Measurements from ENCODE around the gene RAD51B. TPM values are rescaled to one million over a fixed set of nuclear protein-coding genes. Genes with fewer than 3 reads are reported as not detected.
"Not testable (repeated sequence)": the region's sequence is repeated elsewhere in the genome, so short reads cannot be mapped to it uniquely, and the experiment has no call there.

The RAD51B gene
- total RNA-seq, 1 experiment from 2014 or later: 103 TPM

DNA sequence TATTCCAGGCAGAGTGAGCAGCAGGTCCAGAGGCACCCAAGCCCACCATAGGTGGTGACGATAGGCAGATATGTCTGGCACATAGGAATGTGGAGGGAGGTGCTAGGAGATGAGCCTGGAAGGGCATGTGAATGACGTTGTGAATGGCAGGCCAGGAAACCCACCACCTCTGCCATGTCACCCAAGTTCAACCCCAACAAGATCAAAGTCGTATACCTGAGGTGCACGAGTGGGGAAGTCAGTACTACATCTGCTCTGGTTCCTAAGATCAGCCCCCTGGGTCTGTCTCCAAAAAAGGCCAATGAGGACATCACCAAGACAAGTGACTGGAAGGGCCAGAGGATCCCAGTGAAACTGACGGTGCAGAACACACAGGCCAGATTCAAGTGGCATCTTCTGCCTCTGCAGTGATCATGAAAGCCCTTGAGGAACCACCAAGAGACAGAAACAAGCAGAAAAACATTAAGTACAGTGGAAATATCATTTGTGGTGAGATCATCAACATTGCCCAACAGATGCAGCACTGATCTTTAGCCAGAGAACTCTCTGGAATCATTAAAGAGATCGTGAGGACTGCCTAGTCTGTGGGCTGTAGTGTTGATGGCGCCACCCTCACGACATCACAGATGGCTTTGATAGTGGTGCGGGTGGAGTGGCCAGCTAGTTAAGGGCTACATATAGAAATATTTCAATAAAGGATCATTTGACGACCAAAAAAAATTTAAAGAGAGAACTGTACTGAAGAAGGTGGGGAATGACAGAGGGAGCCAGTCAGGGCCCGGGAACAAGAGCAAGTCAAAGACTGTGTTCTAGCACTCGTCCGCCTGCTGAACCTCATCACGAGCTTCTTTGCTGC is 873.6 kb downstream of the RAD51B start:
- DNase-seq (ENCODE audit: low spot score): no peak
- in situ Hi-C loops (cut with HindIII; ENCODE audit: low sequenced_read_pairs): no loop called here

DNA sequence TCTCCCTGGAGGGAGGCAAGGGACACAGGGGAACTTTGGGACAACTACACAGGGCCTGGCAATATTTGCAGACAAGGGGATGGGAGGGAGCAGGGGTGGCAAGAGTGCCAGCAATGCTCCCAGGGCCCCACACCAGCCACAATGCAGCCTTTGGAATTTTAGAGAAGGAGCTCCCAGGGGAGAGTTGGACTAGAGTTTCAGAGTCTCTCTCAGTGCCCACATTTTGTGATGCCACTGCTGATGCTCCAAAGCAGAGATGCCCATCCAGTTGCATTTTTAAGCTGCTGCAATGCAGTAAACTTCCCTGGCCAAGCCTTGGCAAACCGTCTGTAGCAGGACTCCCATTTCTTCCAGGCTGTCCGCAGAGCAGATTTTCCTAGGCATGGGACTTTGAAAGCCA is 874.3 kb downstream of the RAD51B start:
- DNase-seq (ENCODE audit: low spot score): no peak
- in situ Hi-C loops (cut with HindIII; ENCODE audit: low sequenced_read_pairs): no loop called here

DNA sequence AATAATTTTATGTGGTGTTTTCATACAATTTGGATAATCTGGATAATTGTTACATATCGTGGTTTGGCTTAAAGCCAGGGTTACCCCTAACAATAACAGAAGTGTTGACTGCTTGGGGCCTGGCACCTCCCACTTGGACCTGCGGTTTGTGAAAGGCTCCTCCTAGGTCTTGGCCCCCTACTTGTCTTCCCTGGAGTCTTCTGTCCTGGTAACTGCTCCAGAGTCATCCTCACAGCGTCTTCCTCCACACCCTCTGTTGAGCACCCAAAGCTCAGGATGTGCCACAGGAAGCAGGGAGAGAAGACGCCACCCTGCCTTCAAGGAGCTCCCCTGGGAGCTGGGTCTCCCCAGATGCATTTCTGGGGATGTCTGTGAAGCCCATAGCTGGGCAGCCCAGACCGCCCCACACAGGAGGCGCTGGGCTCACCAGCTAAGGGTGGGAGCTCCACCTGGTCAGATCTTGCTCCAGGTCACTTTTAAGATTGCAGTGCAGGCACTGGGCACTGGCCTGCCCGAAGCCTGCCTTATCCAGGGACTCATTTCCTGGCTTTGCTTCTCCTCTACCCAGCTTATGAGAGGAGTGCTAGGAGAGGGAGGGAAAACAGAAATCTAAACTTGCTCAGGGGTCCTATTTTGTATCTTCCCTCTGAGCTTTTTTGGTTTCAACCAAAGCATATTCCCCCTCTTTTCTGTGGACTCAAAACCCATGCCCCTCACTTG is 875.1 kb downstream of the RAD51B start:
- DNase-seq (ENCODE audit: low spot score): no peak
- in situ Hi-C loops (cut with HindIII; ENCODE audit: low sequenced_read_pairs): no loop called here

DNA sequence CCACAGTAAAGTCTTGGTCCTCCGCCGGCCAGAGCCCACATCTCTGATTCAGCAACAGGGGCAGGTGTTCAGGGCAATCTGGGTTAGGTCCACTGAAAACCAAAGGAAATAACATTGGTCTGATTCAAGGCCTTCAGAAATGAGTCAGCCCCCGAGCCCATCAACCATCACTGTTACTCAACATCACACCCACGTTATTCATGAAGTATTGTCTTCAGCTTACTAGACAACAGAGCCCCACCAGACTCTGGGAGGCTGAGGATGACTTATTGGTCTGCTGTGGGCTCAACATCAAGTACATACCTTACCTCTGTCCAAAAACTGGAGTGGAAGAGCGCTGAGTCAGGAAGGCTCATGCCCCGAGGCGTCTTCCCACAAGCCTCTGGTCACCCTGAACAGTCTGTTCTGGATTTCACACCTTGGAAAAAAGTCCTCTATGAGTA is 875.8 kb downstream of the RAD51B start:
- DNase-seq (ENCODE audit: low spot score): no peak
- in situ Hi-C loops (cut with HindIII; ENCODE audit: low sequenced_read_pairs): no loop called here

DNA sequence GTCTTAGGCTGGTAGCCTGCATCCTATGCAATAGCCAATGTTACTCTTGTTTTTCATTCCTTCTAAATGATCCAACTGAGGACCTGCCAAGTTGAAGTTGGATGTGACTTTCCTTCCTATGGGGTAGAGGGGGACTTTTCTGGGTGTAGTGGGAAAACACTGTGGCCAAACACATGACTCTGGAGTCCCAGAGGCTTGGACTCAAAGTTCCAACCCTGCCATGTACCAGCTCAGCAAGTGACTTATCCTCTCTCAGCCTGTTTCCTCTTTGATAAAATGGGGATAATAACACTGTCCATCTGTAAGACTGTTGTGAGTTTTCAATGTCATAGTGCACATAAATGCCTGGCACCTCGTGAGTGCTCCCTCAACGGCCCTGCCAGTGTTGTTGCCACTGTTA is 876.3 kb downstream of the RAD51B start:
- in situ Hi-C loops (cut with HindIII; ENCODE audit: low sequenced_read_pairs): no loop called here
- no peak for DNase-seq (ENCODE audit: low spot score)

DNA sequence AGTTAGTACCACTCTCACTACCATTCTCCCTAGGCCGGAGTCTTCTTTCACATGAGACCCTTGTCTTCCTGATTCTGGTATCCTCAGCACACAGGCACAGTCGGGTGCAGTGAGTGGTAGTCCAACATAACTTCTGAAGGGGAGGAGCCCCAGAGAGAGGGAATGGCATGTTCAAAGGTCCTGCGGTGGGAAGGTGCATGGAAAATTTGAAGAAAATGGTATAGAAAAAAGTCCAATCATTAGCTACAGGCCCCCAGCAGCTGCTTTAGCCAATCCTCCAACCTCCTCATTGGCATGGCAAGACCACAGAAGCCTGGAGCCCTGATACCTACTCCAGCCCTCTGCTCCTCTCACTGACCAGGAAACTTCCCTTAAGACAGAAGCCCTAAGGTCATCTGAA is 876.7 kb downstream of the RAD51B start:
- no peak for DNase-seq (ENCODE audit: low spot score)
- in situ Hi-C loops (cut with HindIII; ENCODE audit: low sequenced_read_pairs): no loop called here

DNA sequence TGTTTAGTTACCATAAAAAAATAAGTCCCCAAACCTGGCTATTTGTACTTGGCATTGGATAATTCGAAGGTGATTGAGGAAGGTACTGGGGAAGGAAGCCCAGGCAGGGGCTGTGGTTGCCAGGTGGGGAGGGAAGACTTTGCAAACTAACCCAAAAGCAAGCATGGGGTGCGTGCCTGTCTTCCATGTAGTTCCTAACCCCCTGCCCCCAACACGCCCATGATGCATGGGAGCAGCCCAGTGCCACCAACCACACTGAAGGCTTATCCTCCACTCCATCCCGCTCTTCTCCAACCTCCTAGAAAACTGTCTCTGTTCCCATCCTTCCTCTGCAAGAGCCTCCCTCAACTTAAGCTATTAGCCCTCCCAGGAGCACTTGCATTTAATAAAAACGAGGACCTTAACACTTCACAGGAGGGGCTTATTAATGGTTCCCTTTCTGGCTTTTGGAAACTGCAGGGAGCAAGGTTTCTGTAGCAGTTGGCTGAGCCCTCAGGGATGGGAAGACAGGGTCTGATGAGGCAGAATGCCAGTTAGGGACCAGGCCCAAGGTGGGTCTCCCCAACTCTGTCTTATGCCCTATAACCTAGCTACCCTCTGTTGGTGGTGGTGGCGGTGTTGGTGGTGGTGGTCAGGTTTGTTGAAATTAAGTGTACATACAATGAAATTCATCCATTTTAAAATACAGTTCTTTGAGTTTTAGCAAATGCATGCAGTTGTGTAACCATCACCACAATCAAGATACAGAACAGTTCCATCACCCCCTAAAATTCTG is 877.3 kb downstream of the RAD51B start:
- in situ Hi-C loops (cut with HindIII; ENCODE audit: low sequenced_read_pairs): no loop called here
- no peak for DNase-seq (ENCODE audit: low spot score)

DNA sequence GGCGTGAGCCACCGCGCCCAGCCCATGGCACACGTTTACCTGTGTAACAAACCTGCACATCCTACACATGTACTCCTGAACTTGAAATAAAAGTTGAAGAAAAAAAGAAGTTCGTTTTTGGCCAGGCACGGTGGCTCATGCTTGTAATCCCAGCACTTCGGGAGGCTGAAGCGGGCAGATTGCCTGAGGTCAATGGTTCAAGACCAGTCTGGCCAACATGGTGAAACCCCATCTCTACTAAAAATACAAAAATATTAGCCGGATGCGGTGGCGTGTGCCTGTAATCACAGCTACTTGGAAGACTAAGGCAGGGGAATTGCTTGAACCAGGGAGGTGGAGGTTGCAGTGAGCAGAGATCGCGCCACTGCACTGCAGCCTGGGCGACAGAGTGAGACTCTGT is 879.2 kb downstream of the RAD51B start:
- in situ Hi-C loops (cut with HindIII; ENCODE audit: low sequenced_read_pairs); DNase-seq (ENCODE audit: low spot score): not testable (repeated sequence)

DNA sequence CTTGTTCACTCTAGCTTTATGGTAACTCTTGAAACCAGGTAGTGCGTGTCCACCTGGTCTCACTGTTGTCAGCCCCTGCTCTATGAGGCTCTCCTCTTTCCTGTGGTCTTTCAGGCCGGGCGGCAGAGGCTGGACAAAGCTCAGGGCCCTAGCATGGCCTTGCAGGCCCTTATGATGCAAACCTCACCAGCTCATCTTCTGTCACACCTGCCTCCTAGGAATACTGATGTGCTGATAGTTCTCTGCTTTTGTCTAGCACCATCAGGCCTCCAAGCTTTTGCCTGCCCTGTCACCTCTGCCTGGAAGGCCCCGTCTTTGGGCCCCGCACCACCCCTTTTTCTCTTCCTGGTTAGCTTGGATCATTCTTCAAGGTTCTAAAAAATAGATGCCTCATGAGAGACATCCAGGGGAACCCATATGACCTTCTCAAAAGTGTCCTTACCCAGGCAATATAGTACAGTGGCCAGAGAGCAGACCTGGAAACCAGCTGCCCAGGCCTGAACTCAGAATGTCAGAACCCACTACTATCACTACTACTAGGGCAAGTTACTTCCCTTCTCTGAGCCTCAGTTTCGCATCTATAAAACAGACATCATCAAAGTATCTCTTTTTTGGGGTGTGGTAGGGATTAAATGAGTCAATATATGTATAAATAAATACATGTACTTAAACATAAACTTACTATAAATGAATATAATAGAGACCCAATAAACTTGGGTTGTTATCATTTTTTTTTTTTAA is 881.6 kb downstream of the RAD51B start:
- in situ Hi-C loops (cut with HindIII; ENCODE audit: low sequenced_read_pairs): no loop called here
- DNase-seq (ENCODE audit: low spot score): no peak

DNA sequence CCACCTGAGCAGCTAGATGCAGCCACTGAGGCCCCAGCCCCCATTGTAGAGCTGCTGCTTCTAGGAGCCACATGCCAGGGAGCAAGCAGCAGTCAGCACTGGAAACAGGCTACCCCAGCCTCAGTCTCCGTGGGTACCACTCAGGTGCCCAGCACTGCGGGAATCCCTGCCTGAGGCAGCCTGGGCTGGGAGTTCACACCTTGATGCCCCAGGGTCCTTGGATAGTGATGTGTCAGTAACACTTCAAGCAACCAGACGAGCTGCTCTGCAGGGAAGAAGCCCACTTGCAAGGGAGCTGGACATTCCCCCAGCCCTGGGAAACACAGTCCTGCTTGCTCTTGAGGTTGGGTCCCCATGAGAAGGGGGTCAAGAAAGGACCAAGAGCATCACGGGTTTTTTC is 882.6 kb downstream of the RAD51B start:
- in situ Hi-C loops (cut with HindIII; ENCODE audit: low sequenced_read_pairs): no loop called here
- DNase-seq (ENCODE audit: low spot score): no peak

DNA sequence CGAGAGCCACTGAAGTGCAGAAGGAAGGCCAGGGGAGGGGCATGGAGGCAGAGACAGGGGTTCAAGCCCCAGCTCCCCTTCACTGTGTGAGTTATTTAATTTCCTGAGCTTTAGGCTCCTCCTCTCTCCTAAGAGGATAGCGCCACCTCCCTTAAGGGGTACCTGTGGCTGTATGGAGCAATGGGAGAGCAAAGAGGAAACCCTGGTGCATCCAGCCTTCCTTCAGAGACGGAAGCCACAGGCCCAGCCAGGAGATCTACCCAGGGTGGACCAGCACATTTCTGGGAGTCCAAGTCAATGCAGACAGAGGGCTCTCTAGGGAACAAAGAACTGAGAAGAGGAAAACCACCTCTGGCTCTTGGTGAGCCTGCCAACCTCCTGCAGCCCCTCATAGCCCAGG is 883.0 kb downstream of the RAD51B start:
- no peak for DNase-seq (ENCODE audit: low spot score)
- in situ Hi-C loops (cut with HindIII; ENCODE audit: low sequenced_read_pairs): no loop called here

DNA sequence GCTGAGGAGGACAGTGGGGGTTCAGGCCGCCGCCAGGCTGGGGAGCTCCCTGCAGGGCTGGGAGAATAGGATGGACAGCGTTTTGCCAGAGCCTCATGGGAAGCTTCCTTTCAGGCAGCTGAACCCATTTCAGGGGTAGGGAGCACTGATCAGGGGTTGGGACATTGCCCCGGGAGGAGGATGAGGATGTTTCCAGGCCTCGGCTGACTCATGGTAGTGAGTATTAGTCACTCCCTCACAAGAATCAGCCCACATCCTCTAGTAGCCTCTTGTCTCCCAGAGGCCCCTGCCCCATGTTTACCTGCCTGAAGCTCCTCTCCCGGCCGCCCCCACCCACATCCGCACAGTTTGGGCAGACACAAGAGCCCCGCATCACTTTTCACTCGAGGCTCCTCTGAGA is 883.5 kb downstream of the RAD51B start:
- DNase-seq (ENCODE audit: low spot score): no peak

DNA sequence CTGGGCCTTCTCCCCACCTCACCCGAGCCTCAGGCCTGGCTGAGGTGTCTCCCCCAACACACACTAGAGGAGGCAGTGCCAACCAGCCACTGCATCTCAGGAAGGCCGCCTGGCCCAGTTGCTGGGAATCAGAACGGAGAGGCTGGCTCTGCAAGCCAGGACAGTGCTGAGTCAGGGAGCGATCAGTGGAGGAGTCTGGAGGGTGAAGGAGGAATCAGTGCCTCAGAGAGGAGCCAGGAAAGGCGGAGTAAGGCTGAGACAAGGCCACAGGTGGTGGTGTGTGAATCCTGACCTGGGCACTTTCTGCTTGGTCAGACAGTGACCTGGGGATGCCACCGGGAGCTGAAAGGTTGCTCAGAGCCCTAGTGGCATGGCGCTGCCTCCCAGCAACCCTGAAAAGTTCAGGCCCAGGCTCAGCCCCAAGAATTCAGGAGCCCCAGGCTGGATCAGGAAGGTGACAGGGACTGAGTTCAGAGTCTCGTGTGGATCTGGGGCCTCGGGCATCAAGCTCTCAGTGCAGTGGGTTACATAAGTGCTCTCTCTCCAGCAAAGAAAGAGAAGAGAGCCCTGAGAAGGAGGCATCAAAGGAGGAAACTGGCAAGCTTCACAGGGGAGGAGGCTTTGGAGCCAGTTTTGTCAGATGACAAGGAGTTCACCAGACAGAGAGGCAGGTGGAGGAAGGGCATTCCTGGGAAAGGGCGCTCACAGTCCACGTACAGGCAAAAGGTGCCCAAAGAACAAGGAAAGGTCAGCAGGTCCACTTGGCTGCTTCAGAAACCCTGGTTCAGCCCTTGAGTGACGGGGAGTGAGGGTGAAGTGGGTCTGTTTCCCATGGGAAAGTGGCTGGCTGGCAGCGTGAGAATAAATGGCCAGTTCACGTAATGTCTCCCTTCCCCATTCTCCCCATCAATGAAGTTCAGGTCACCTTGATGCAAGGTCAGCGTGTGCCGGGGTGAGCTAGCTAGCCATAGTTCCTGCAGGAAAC is 885.4 kb downstream of the RAD51B start:
- DNase-seq (ENCODE audit: low spot score): no peak
- in situ Hi-C loops (cut with HindIII; ENCODE audit: low sequenced_read_pairs): no loop called here

More for the DNA sequence above, 883.5 kb downstream of the RAD51B start:
- in situ Hi-C loops (cut with HindIII; ENCODE audit: low sequenced_read_pairs): no loop called here

DNA sequence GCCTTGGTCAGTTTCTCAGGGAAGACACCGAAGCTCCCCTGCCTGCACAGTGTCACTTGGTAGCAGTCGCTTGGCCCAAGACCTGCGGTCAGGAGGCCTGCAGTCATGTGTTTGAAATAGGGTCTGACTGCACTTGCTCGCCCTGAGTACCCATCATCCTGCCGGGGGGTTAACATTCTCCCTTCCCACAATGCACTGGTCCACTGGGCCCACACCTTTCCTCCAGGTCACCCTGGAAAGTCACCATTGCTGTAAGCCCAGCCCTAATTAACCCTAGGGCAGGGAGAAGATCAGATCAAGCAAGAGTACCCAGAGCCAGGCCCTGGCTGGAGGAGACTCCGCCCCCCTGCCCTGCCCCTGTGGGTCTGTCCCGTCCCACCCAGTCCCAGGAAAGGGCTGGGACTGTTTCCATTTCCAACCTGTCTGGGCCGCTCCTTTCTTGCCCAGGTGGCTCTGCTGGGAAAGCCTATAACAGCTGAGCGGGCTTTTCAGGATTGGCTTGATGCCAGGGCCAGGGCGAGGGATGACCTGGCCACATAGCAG is 886.2 kb downstream of the RAD51B start:
- in situ Hi-C loops (cut with HindIII; ENCODE audit: low sequenced_read_pairs): no loop called here
- DNase-seq (ENCODE audit: low spot score): no peak

DNA sequence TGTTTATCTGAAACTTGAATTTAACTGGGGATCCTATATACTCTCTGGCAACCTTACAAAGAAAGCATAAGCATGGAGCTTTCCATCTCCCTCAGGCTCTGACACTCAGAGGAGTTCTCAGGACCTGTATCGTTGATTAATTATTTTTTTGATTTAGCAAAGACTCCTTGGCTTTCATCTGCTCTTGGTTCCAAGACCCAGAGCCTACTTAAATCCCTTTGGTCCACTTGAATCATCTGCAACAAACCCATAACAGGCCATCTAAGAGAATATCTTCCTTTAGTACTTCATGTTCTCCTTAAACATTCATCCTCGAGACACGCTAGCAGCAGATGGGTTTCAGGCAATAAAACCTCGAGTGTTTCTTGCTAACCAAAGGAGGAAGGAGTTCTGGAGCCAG is 887.9 kb downstream of the RAD51B start:
- DNase-seq (ENCODE audit: low spot score): no peak
- in situ Hi-C loops (cut with HindIII; ENCODE audit: low sequenced_read_pairs): no loop called here

DNA sequence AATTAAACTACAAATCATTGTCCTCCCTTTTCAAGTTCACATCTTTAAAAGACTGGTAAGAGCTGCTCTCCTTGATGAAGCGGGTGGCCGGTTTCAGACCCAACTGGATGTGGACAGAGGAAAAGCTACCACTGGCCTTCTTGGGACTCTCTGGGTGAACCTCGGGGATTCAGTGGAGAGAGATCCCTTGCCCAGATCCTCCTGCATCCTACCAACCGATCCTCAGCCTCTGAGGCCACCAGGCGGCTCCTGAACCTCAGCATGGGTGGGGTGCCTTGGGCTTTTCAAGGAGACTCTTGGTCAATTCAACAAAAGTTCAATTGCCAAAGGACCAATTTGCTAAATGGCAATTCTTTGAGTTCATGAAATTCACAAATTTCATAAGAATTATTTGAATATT is 888.8 kb downstream of the RAD51B start:
- in situ Hi-C loops (cut with HindIII; ENCODE audit: low sequenced_read_pairs): no loop called here
- DNase-seq (ENCODE audit: low spot score): no peak

DNA sequence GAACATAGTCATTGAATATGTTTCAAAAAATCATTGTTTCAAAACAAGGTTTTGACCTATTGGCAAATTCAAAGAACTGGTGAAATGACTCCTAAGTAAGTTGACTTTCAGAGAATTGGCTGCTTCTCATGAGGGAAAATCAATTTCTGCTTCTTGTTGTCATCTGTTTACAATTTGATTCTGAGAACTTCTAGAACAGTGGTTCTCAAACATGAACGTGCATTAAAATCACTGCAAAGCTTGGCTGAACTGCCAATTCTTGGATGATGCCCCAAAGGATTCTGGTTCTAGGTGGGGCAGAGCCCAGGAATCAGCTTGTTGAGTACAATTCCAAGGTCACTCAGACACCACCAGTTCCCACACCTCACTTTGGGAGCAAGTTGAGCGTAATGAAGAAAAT is 889.4 kb downstream of the RAD51B start:
- no peak for DNase-seq (ENCODE audit: low spot score)
- in situ Hi-C loops (cut with HindIII; ENCODE audit: low sequenced_read_pairs): no loop called here

DNA sequence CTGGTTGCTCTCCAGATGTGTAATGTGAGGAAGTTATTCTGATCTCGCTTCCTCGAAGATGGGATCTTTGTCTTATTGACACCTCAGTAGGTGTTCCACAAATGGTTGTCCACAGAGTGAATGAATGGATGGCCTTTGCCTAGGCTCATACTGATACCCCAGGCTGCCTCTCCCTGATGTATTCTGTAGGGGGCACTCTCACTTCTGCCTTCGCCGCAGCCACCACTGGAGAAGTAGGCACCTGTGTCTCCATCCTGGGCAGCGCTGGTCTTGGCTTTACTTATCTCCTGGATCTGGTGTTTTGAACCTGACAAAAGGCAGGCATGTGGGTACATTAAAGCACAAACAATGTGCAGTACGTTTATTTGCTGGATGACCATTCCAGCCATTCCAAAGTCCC is 891.2 kb downstream of the RAD51B start:
- in situ Hi-C loops (cut with HindIII; ENCODE audit: low sequenced_read_pairs): no loop called here
- DNase-seq (ENCODE audit: low spot score): no peak
